ENCODE results near the gene R3HDM4.
"Not testable (repeated sequence)": the region's sequence is repeated elsewhere in the genome, so short reads cannot be mapped to it uniquely, and the experiment has no call there.

R3HDM4 gene

GRCh38 chr19:853614-854220 lies 59.3 kb downstream of the R3HDM4 start:
- not testable (repeated sequence) for DNase-seq

GRCh38 chr19:853014-853585 lies 59.9 kb downstream of the R3HDM4 start:
- no peak for DNase-seq

- DNase-seq = no peak
These were observed 60.6 kb downstream of the R3HDM4 start, which contains the start of gene ELANE for GRCh38 chr19:852136-853013. Gene ELANE, plus strand, starts transcription at chr19:852303. Its CDS starts 26 bp downstream, at chr19:852329.

- no peak for DNase-seq
These were observed 62.1 kb downstream of the R3HDM4 start for GRCh38 chr19:850979-851335.

- DNase-seq = no peak
These were observed 62.6 kb downstream of the R3HDM4 start for GRCh38 chr19:850221-850978.

GRCh38 chr19:849195-849594 lies 63.8 kb downstream of the R3HDM4 start:
- DNase-seq = not testable (repeated sequence)

GRCh38 chr19:848386-848921 lies 64.6 kb downstream of the R3HDM4 start:
- no peak for DNase-seq

All from effector CD4-positive, alpha-beta T cell (primary cell).